Body of pancreas (tissue), 4 donors: ENCODE measurements around the gene FAM184B.

Experiments
- CTCF ChIP-seq, 7 experiments: fragments of 450-650 bp in 4 of 7; fragments of 200-600 bp in 3 of 7; sonication (generic) in 3 of 7; IDR thresholded peaks; one replicate each; pipeline ENCODE4 v1.5.1; 2016 to 2019; ENCODE audit warnings: antibody characterized with exemption in 7 of 7
- POLR2A ChIP-seq, 3 donors: fragments of 450-650 bp; IDR thresholded peaks; one replicate each; pipeline ENCODE4 v1.6.1; 2016; ENCODE audit warnings: antibody characterized with exemption in 3 of 3, mild to moderate bottlenecking in 2 of 3

DNA sequence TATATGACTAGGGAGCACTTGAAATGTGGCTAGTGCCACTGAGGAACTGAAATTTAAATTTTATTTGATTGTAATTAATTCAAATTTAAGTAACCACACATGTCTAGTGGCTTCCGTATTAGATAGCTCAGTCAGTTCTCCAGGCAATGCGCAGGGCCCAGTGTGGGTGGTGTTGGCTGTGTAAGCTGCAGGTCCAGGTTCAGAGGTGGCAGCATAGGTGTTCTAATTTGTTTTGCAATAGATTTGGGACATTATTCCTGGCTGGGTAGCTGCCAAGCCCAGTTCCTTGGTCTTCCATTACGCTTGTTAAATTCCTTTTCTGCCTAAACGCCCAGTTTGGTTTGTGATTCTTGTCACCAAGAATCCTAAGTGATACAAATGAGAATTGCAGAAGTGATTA, 79.5 kb downstream of the FAM184B start:
- TF ChIP-seq CTCF (IDR thresholded peaks at IDR 0.05): no peak
- TF ChIP-seq POLR2A (IDR thresholded peaks at IDR 0.05): no peak
